Endothelial cell of umbilical vein (primary cell): Measurements from ENCODE around the gene NUP54. TPM values are rescaled to one million over a fixed set of nuclear protein-coding genes. Genes with fewer than 3 reads are reported as not detected.

Source experiments
- BruUV-seq: library from RNA; stranded (reverse); fragments of 400-500 nt; replicated peaks from 2 replicates; lab custom pipeline; 2021; lab: Mats Ljungman, UMichigan
- CTCF ChIA-PET: fragments of 300-600, 350-600 bp; sonication (Branson Sonifier 250); formaldehyde crosslinking; loops from one replicate; lab custom pipeline; 2021; ENCODE audit warnings: antibody characterized with exemption, inconsistent platforms; lab: Charles Lee
- POLR2A ChIA-PET: fragments of 300-600, 350-600 bp; sonication (Branson Sonifier 250); formaldehyde crosslinking; loops from one replicate; lab custom pipeline; 2021; ENCODE audit warnings: antibody characterized with exemption, inconsistent platforms; lab: Charles Lee
- DNase-seq: peaks from one replicate; pipeline ENCODE4 v3.0.0-alpha.2; 2011; ENCODE audit warnings: low read depth, low spot score
- FAIRE-seq: peaks from 2 replicates; lab custom pipeline; 2011; peaks lifted over from hg19 to GRCh38; lab: Jason Lieb, UNC
- H2AFZ ChIP-seq: 2 replicates; pipeline ENCODE4 v1.6.0; 2012; ENCODE audit warnings: low read depth, low read length, control low read depth, inconsistent platforms
- H3K27ac ChIP-seq: 2 replicates; pipeline ENCODE4 v1.5.1; 2011; ENCODE audit warnings: low read depth, mild to moderate bottlenecking, control low read depth, low read length, moderate library complexity; ENCODE audit not compliant: insufficient read depth
- H3K27me3 ChIP-seq, 2 experiments: 2 replicates each; pipeline versions ENCODE4 v1.6.0 to v1.6.1; 2011; ENCODE audit warnings: low read length in 2 of 2, mixed read lengths in 1 of 2; ENCODE audit not compliant: control insufficient read depth in 2 of 2, insufficient read depth in 2 of 2
- H3K36me3 ChIP-seq, 2 experiments: 2 replicates in 1 of 2; 3 replicates in 1 of 2; pipeline ENCODE4 v1.5.1; 2011; ENCODE audit warnings: low read length in 2 of 2, mild to moderate bottlenecking in 1 of 2, moderate library complexity in 1 of 2; ENCODE audit not compliant: control insufficient read depth in 2 of 2, insufficient read depth in 2 of 2; ENCODE audit errors: extremely low read depth in 1 of 2
- H3K4me1 ChIP-seq: 3 replicates; pipeline ENCODE4 v1.5.1; 2011; ENCODE audit warnings: mild to moderate bottlenecking, low read length; ENCODE audit not compliant: control insufficient read depth, insufficient read depth; ENCODE audit errors: extremely low read depth
- H3K4me2 ChIP-seq: 2 replicates; pipeline ENCODE4 v1.6.1; 2011; ENCODE audit warnings: low read length, control low read depth, mixed read lengths; ENCODE audit not compliant: insufficient read depth
- H3K4me3 ChIP-seq, 3 experiments: fragments of 200-600 bp in 1 of 3; sonication (generic), shearing (Covaris generic) in 1 of 3; replicated peaks in 1 of 3; 2 replicates each; pipeline ENCODE4 v1.5.1; 2011 to 2016; ENCODE audit warnings: control low read depth in 3 of 3, low read length in 3 of 3, mild to moderate bottlenecking in 2 of 3, inconsistent platforms in 1 of 3, low read depth in 1 of 3, moderate library complexity in 1 of 3; ENCODE audit not compliant: insufficient read depth in 1 of 3
- H3K79me2 ChIP-seq: 2 replicates; pipeline ENCODE4 v1.6.0; 2012; ENCODE audit warnings: low read length, inconsistent platforms; ENCODE audit not compliant: control insufficient read depth, insufficient read depth
- H3K9ac ChIP-seq: replicated peaks from 2 replicates; pipeline ENCODE3; 2011; ENCODE audit warnings: low read length, control low read depth; ENCODE audit not compliant: insufficient read depth; ENCODE audit errors: extremely low read depth
- H3K9me1 ChIP-seq: replicated peaks from 3 replicates; pipeline ENCODE4 v1.6.0; 2011; ENCODE audit warnings: mild to moderate bottlenecking, low read length; ENCODE audit not compliant: control insufficient read depth, insufficient read depth; ENCODE audit errors: extremely low read depth
- H3K9me3 ChIP-seq: replicated peaks from 2 replicates; pipeline ENCODE4 v1.5.1; 2012; ENCODE audit warnings: low read length, inconsistent platforms; ENCODE audit not compliant: control insufficient read depth, insufficient read depth
- H4K20me1 ChIP-seq: replicated peaks from 2 replicates; pipeline ENCODE3; 2011; ENCODE audit warnings: mild to moderate bottlenecking, low read length; ENCODE audit not compliant: control insufficient read depth, insufficient read depth; ENCODE audit errors: extremely low read depth
- CTCF ChIP-seq, 2 donors: IDR thresholded peaks; 1 replicate in 1 of 2; 2 replicates in 1 of 2; pipeline ENCODE4 v1.5.1; 2011; ENCODE audit warnings: low read length in 2 of 2, mild to moderate bottlenecking in 2 of 2, moderate library complexity in 2 of 2, control low read depth in 1 of 2, inconsistent platforms in 1 of 2, low read depth in 1 of 2; ENCODE audit not compliant: insufficient read depth in 1 of 2; ENCODE audit errors: extremely low read depth in 1 of 2
- EZH2 ChIP-seq: IDR thresholded peaks from 2 replicates; pipeline ENCODE4 v1.6.1; 2012; ENCODE audit warnings: borderline replicate concordance, low read depth, mild to moderate bottlenecking, moderate library complexity, low read length, inconsistent platforms; ENCODE audit not compliant: severe bottlenecking
- FOS ChIP-seq: IDR thresholded peaks from 2 replicates; pipeline ENCODE4 v1.6.1; 2011; ENCODE audit warnings: mild to moderate bottlenecking, low read length, moderate library complexity, borderline replicate concordance; ENCODE audit not compliant: insufficient read depth
- GATA2 ChIP-seq: IDR thresholded peaks from 2 replicates; pipeline ENCODE4 v1.7.0; 2011; ENCODE audit warnings: low read depth, mild to moderate bottlenecking, moderate library complexity, mixed read lengths, low read length; ENCODE audit not compliant: insufficient read length, insufficient read depth
- JUN ChIP-seq: IDR thresholded peaks from 2 replicates; pipeline ENCODE4 v1.6.1; 2011; ENCODE audit warnings: borderline replicate concordance, low read depth; ENCODE audit not compliant: insufficient read length, insufficient read depth
- MYC ChIP-seq: IDR thresholded peaks from one replicate; pipeline ENCODE4 v1.6.1; 2011; ENCODE audit warnings: mild to moderate bottlenecking, low read depth, low read length
- POLR2A ChIP-seq: IDR thresholded peaks from 2 replicates; pipeline ENCODE4 v1.6.1; 2012; ENCODE audit warnings: low read depth, mild to moderate bottlenecking, control low read depth, low read length
- POLR2AphosphoS5 ChIP-seq: IDR thresholded peaks from 2 replicates; pipeline ENCODE4 v1.6.1; 2012; ENCODE audit warnings: low read depth, mild to moderate bottlenecking, control low read depth, low read length, moderate library complexity; ENCODE audit not compliant: insufficient read depth
- dilution Hi-C: fragments of 300-500 bp; cut with MboI; formaldehyde crosslinking; loops from one replicate; pipeline ENCODE4 v1.15.0; 2019; ENCODE audit warnings: low sequenced_read_pairs; ENCODE audit not compliant: extremely low pct_ligation_motif_present
- intact Hi-C: fragments of 100-400 bp; cut with micrococcal nuclease; formaldehyde crosslinking; loops from one replicate; pipeline ENCODE4 v1.10.0; 2022
- polyA plus RNA-seq, 4 experiments: library from polyadenylated mRNA; depleted of rRNA in 3 of 4; stranded (reverse) in 3 of 4; unstranded in 1 of 4; fragments of >200 nt; gene quantifications; 2 replicates each; pipeline versions ENCODE4 v1.2.1 to v1.2.3, GENCODE V29; 2011 to 2012; ENCODE audit warnings: missing spikeins in 1 of 4
- total RNA-seq: library from RNA; stranded (reverse); gene quantifications from 2 replicates; pipeline ENCODE4 v1.2.3, GENCODE V29; 2021
- TF ChIP-seq, protein P1 (sequence below): IDR thresholded peaks from 2 replicates; pipeline ENCODE4 v1.6.1; 2011; ENCODE audit not compliant: insufficient read depth, insufficient read length

NUP54 gene
- total and polyA plus RNA-seq, 2 donors (not counting 3 experiments of a cell fraction or from before 2014, with no cell fraction given): 25.7 to 45.7 TPM

- dilution Hi-C loops (no loop called here), intact Hi-C loops (loop anchor here (5.0 kb wide), 1 partner anchor 255 kb away; no protein-coding TSS in a partner anchor)
- Histone ChIP-seq H2AFZ (no peak overlapping the region), H3K36me3 (peaks cover 2 to 9% of the 10 kb centered on the region in 2 experiments), H3K9ac (no peak overlapping the region), H4K20me1 (peaks cover 2% of the 10 kb centered on the region), H3K27me3 (no peaks in the 10 kb centered on the region), H3K4me3 (no peak overlapping the region), H3K4me2 (no peak overlapping the region), H3K4me1 (peaks cover 4% of the 10 kb centered on the region), H3K9me1 (no peaks in the 10 kb centered on the region), H3K79me2 (peaks cover 2% of the 10 kb centered on the region), H3K27ac (no peak overlapping the region), H3K9me3 (no peaks in the 10 kb centered on the region)
- POLR2A ChIA-PET: no interaction called here
- CTCF ChIA-PET: interaction anchor here (1.5 to 7.7 kb wide), 5 partner anchors 21 to 249 kb away, joined by 4 to 310 read pairs (median 42); partner anchors contain the start of gene SCARB2
- DNase-seq (no peak), FAIRE-seq (no peak)
- no TSS peak for BruUV-seq
- TF ChIP-seq, protein P1, sequence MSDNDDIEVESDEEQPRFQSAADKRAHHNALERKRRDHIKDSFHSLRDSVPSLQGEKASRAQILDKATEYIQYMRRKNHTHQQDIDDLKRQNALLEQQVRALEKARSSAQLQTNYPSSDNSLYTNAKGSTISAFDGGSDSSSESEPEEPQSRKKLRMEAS: no peak
- no peak for TF ChIP-seq FOS
- no peak for TF ChIP-seq POLR2AphosphoS5
- no peak for TF ChIP-seq CTCF (IDR thresholded peaks at IDR 0.05; ENCODE audit: extremely low read depth in 1 of 2, insufficient read depth in 1 of 2, low read depth in 1 of 2, low read length in 2 of 2)
- TF ChIP-seq EZH2: no peak
- no peak for TF ChIP-seq MYC
- TF ChIP-seq GATA2: no peak
- TF ChIP-seq JUN: no peak
- no peak for TF ChIP-seq POLR2A
Measured at GRCh38 chr4:76177709-76178108, 29.5 kb upstream of the NUP54 start.
